Ovary (tissue), 9 donors: ENCODE data around the gene RAP1GAP2. TPM values are rescaled to one million over a fixed set of nuclear protein-coding genes. Genes with fewer than 3 reads are reported as not detected.

Source experiments
- DNase-seq, 5 donors: peaks; one replicate each; pipeline ENCODE4 v3.0.0-alpha.2; 2019 to 2020
- H3K27ac ChIP-seq, 2 donors: fragments of 200-600 bp; one replicate each; pipeline versions ENCODE4 v1.5.1 to v1.8.0; 2019 to 2022
- H3K27me3 ChIP-seq: fragments of 200-600 bp; one replicate; pipeline ENCODE4 v1.8.0; 2022
- H3K36me3 ChIP-seq: fragments of 200-600 bp; sonication (generic); one replicate; pipeline ENCODE4 v1.5.1; 2019
- H3K4me1 ChIP-seq: one replicate; pipeline ENCODE4 v1.8.1; 2013; ENCODE audit warnings: mild to moderate bottlenecking, moderate library complexity; ENCODE audit not compliant: insufficient read depth
- H3K4me3 ChIP-seq: fragments of 200-600 bp; sonication (generic); one replicate; pipeline ENCODE4 v1.5.1; 2017
- H3K9me3 ChIP-seq, 2 donors: fragments of 200-600 bp in 1 of 2; sonication (generic) in 1 of 2; one replicate each; pipeline versions ENCODE4 v1.5.1 to v1.8.1; 2013 to 2019; ENCODE audit warnings: mild to moderate bottlenecking in 1 of 2, moderate library complexity in 1 of 2
- EP300 ChIP-seq: sonication (generic); formaldehyde crosslinking; IDR thresholded peaks from one replicate; pipeline ENCODE4 v1.6.1; 2017; ENCODE audit warnings: antibody characterized with exemption
- POLR2A ChIP-seq: fragments of 450-650 bp; IDR thresholded peaks from one replicate; pipeline ENCODE4 v1.6.1; 2017; ENCODE audit warnings: antibody characterized with exemption, mild to moderate bottlenecking, moderate library complexity
- WGBS, 3 donors: extraction: QIAGEN DNeasy Blood & Tissue Kit in 1 of 3; methylation state at CpG; one replicate each; pipeline versions ENCODE4 v1.1.5 to v1.1.7; 2013 to 2017; 5-methylcytosine and 5-hydroxymethylcytosine counted together
- intact Hi-C, 4 donors: fragments of 100-400 bp; cut with DNase I; formaldehyde crosslinking; loops; one replicate each; pipeline versions ENCODE4 v1.11.0 to v1.15.1; 2022 to 2023
- polyA plus RNA-seq, 2 donors: library from polyadenylated mRNA; stranded (reverse); fragments of 200-250 nt in 1 of 2; fragments of 350-450 nt in 1 of 2; fragmentation: Illumina TruSeq in 1 of 2; extraction: RNeasy Lipid Tissue Mini Kit (QIAGEN cat#74804) in 1 of 2; gene quantifications; one replicate each; pipeline ENCODE4 v1.2.3, GENCODE V29; 2013 to 2014
- total RNA-seq, 7 donors: library from RNA; depleted of rRNA in 2 of 7; stranded (reverse); fragments of >200 nt in 2 of 7; fragmentation: NEBNext Ultra II Directional in 3 of 7; extraction: Animal tissue kit (Norgen Biotek cat#: 25700) in 3 of 7; gene quantifications; one replicate each; pipeline versions ENCODE4 v1.1.0 to v1.2.4, GENCODE V29; 2016 to 2023
- TF ChIP-seq, protein P1 (sequence below), 3 donors: fragments of 450-650 bp in 2 of 3; fragments of 200-600 bp in 1 of 3; IDR thresholded peaks; one replicate each; pipeline versions ENCODE4 v1.5.1 to v1.8.0; 2016 to 2022; ENCODE audit warnings: antibody characterized with exemption in 3 of 3, mild to moderate bottlenecking in 1 of 3
- donor health status: DM: no; HTN: no; CAD: no; lungs with moderate emphysema.
- donor health status: DM: no; HTN: no; CAD: no.
- donor health status: Bipolar disorder and iron deficiency.
- donor health status: DM: yes; HTN: yes; CAD: no.
- donor health status: DM: no; HTN: no; CAD: no.
- donor health status: DM: yes; HTN: yes; CAD: no.

RAP1GAP2 gene
- total and polyA plus RNA-seq, 9 donors = 4.3 to 15.4 (median 12.3) TPM

DNA sequence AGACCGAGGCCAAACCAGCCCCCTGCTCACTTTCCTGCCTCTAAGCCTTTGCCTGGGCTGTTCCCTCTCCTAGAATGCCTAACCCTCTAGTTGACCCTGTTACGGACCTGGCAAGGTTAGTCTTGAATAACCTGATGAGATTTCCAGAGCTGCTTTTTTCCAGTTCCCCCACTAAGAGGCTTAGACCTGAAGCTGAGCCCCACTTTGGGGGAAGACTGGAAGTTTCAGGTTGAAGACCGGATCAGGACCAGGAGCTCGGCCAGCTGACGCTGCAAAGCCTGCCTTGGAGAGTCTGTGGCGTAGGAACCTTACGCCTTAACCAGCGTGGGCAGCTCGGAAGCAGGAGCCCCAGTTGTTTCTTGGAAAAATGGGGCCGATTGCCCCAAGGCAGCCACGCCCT lies 137.4 kb downstream of the RAP1GAP2 start:
- Histone ChIP-seq H3K9me3 (no peaks in the 10 kb centered on the region), H3K4me3 (no peak overlapping the region), H3K27me3 (no peaks in the 10 kb centered on the region), H3K36me3 (no peaks in the 10 kb centered on the region), H3K27ac (no peak overlapping the region), H3K4me1 (no peaks in the 10 kb centered on the region)
- DNase-seq = no peak
- intact Hi-C loops = no loop called here
- 91 to 93% (median 92%) methylated on average over 11 of the region's 11 CpGs for WGBS, 3 donors
- TF ChIP-seq EP300 (no peak), POLR2A (no peak)
- TF ChIP-seq, protein P1, sequence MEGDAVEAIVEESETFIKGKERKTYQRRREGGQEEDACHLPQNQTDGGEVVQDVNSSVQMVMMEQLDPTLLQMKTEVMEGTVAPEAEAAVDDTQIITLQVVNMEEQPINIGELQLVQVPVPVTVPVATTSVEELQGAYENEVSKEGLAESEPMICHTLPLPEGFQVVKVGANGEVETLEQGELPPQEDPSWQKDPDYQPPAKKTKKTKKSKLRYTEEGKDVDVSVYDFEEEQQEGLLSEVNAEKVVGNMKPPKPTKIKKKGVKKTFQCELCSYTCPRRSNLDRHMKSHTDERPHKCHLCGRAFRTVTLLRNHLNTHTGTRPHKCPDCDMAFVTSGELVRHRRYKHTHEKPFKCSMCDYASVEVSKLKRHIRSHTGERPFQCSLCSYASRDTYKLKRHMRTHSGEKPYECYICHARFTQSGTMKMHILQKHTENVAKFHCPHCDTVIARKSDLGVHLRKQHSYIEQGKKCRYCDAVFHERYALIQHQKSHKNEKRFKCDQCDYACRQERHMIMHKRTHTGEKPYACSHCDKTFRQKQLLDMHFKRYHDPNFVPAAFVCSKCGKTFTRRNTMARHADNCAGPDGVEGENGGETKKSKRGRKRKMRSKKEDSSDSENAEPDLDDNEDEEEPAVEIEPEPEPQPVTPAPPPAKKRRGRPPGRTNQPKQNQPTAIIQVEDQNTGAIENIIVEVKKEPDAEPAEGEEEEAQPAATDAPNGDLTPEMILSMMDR (IDR thresholded peaks at IDR 0.05) = no peak

DNA sequence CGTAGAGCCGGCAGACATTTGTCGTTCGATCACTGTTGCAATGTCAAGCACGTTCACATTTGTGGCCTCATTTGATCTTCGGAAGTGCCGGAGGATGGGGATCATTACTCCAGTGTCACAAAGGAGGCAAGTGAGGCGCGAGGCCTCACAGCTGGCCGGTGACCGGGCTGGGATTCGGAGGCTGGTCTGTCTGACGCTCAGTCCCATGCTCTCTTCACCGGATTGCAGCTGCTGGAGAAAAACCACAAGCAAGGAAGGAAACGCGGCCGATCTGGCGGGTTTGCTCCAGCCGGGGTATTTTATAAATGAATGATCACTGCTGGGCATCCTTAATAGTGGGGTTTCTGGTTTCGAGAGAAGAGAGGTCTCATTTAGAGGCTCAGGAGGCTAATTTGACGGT lies 139.4 kb downstream of the RAP1GAP2 start:
- TF ChIP-seq POLR2A (no peak), EP300 (no peak)
- TF ChIP-seq, protein P1 (IDR thresholded peaks at IDR 0.05) = no peak
- H3K9me3 ChIP-seq = no peaks in the 10 kb centered on the region
- 75 to 79% (median 76%) methylated on average over 21 of the region's 21 CpGs for WGBS, 3 donors
- intact Hi-C loops = no loop called here
- no peak for DNase-seq
- no peaks in the 10 kb centered on the region for H3K4me1 ChIP-seq
- H3K27ac ChIP-seq = no peak overlapping the region
- no peaks in the 10 kb centered on the region for H3K36me3 ChIP-seq
- H3K27me3 ChIP-seq = no peaks in the 10 kb centered on the region
- no peak overlapping the region for H3K4me3 ChIP-seq

DNA sequence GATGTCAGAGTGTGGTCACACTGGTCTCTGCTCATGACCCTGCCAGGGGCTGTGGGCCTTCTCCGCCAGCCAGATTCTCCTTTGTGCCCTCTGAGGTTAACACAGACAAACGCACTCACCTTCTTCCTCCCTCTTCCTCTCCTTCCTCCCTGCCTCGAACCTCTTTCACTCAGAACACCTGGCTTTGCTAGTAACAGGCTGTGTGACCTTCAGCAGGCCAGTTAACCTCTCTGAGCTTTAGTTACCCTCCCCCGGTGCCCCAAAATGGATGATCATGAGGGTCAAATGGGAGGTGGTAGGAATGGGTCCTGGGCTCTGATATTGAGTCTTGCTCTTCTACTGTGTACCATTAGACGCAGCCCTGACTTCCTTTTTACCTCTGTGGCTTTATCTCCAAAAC lies 140.1 kb downstream of the RAP1GAP2 start:
- Histone ChIP-seq H3K9me3 (no peaks in the 10 kb centered on the region), H3K4me1 (no peaks in the 10 kb centered on the region), H3K36me3 (no peaks in the 10 kb centered on the region), H3K27ac (no peak overlapping the region), H3K27me3 (no peaks in the 10 kb centered on the region), H3K4me3 (no peak overlapping the region)
- TF ChIP-seq EP300 = no peak
- TF ChIP-seq, protein P1 (IDR thresholded peaks at IDR 0.05) = no peak
- intact Hi-C loops = no loop called here
- DNase-seq = no peak
- 72 to 88% (median 87%) methylated on average over 5 of the region's 5 CpGs for WGBS, 3 donors

DNA sequence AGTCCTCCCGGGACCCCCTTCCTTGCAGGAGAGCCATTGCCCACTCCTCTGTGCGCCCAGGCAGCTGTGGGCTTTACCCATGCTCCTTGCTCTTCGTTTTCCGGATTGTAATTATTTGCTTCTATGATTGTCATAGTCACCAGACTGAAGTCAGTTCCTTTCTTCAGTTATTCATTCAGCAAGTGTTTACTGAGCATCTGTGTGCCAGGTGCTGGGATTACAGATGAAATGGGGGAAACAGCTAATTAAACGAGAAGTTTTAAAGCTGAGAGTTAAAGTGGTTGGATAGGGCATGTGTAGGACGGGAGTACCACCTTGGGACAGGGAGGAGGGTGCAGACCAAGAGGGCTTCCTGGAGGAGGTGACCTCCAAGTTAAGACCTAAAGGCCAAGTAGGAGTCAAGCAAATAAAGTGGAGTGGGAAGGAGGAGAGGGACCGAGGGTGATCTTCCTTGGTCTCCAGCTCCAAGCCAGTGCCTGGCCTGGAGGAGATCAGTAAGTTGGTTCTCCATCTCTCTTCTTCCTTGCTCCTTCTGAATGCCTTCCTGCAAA lies 140.6 kb downstream of the RAP1GAP2 start:
- DNase-seq = no peak
- Histone ChIP-seq H3K4me3 (no peak overlapping the region), H3K27ac (no peak overlapping the region), H3K27me3 (no peaks in the 10 kb centered on the region), H3K36me3 (no peaks in the 10 kb centered on the region), H3K9me3 (no peaks in the 10 kb centered on the region), H3K4me1 (no peaks in the 10 kb centered on the region)
- TF ChIP-seq, protein P1 (IDR thresholded peaks at IDR 0.05) = no peak
- TF ChIP-seq POLR2A = no peak
- no peak for TF ChIP-seq EP300
- WGBS, 3 donors = 65 to 87% (median 73%) methylated on average over 7 of the region's 7 CpGs
- intact Hi-C loops = no loop called here
